ENCODE results near the gene IRF2. TPM values are rescaled to one million over a fixed set of nuclear protein-coding genes. Genes with fewer than 3 reads are reported as not detected.
"Not testable (repeated sequence)": the region's sequence is repeated elsewhere in the genome, so short reads cannot be mapped to it uniquely, and the experiment has no call there.

The IRF2 gene
- total RNA-seq, 1 donor from 2014 or later: 27.6 TPM

- Mint-ChIP-seq H3K4me3 (ENCODE audit: unreplicated experiment) (no peak overlapping the region), H3K27ac (ENCODE audit: unreplicated experiment) (peak overlapping the region; percentile 48)
Observed at GRCh38 chr4:184382189-184382846, 92.0 kb downstream of the IRF2 start.

GRCh38 chr4:184380707-184381106, 93.6 kb downstream of the IRF2 start:
- Mint-ChIP-seq H3K4me1 (ENCODE audit: unreplicated experiment) (peaks cover 33% of the 10 kb centered on the region), H3K27ac (ENCODE audit: unreplicated experiment) (no peak overlapping the region), H3K4me3 (ENCODE audit: unreplicated experiment) (no peak overlapping the region), H3K27me3 (ENCODE audit: unreplicated experiment) (peaks cover 5% of the 10 kb centered on the region), H3K9me3 (ENCODE audit: unreplicated experiment) (no peaks in the 10 kb centered on the region), H3K36me3 (ENCODE audit: low read depth, unreplicated experiment) (peaks cover 11% of the 10 kb centered on the region)
- DNase-seq (ENCODE audit: low spot score): no peak
- TF ChIP-seq, protein P1, sequence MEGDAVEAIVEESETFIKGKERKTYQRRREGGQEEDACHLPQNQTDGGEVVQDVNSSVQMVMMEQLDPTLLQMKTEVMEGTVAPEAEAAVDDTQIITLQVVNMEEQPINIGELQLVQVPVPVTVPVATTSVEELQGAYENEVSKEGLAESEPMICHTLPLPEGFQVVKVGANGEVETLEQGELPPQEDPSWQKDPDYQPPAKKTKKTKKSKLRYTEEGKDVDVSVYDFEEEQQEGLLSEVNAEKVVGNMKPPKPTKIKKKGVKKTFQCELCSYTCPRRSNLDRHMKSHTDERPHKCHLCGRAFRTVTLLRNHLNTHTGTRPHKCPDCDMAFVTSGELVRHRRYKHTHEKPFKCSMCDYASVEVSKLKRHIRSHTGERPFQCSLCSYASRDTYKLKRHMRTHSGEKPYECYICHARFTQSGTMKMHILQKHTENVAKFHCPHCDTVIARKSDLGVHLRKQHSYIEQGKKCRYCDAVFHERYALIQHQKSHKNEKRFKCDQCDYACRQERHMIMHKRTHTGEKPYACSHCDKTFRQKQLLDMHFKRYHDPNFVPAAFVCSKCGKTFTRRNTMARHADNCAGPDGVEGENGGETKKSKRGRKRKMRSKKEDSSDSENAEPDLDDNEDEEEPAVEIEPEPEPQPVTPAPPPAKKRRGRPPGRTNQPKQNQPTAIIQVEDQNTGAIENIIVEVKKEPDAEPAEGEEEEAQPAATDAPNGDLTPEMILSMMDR (IDR thresholded peaks at IDR 0.05; ENCODE audit: unreplicated experiment): no peak

More at GRCh38 chr4:184382189-184382846, 92.0 kb downstream of the IRF2 start:
- H3K27me3 Mint-ChIP-seq (ENCODE audit: unreplicated experiment): peaks cover 4% of the 10 kb centered on the region
- TF ChIP-seq, protein P1 (IDR thresholded peaks at IDR 0.05; ENCODE audit: unreplicated experiment): no peak
- no peaks in the 10 kb centered on the region for H3K9me3 Mint-ChIP-seq (ENCODE audit: unreplicated experiment)
- H3K36me3 Mint-ChIP-seq (ENCODE audit: low read depth, unreplicated experiment): peaks cover 18% of the 10 kb centered on the region
- H3K4me1 Mint-ChIP-seq (ENCODE audit: unreplicated experiment): peaks cover 50% of the 10 kb centered on the region
- DNase-seq (ENCODE audit: low spot score): no peak

DNA sequence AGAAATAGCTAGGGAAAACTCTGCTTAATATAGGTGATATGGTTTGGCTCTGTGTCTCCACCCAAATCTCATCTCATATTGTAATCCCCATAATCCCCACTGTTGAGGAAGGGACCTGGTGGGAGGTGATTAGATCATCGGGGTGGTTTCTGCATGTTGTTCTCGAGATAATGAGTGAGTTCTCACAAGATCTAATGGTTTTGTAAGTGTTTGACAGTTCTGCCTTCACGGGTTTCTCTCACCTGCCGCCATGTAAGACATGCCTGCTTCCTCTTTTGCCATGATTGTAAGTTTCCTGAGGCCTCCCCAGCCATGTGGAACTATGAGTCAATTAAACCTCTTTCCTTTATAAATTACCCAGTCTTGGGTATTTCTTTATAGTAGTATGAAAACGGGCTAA, 94.1 kb downstream of the IRF2 start:
- H3K4me1 Mint-ChIP-seq (ENCODE audit: unreplicated experiment): peaks cover 30% of the 10 kb centered on the region
- H3K9me3 Mint-ChIP-seq (ENCODE audit: unreplicated experiment); DNase-seq (ENCODE audit: low spot score); H3K36me3 Mint-ChIP-seq (ENCODE audit: low read depth, unreplicated experiment); H3K4me3 Mint-ChIP-seq (ENCODE audit: unreplicated experiment); H3K27ac Mint-ChIP-seq (ENCODE audit: unreplicated experiment); H3K27me3 Mint-ChIP-seq (ENCODE audit: unreplicated experiment): not testable (repeated sequence)

- Mint-ChIP-seq H3K4me1 (ENCODE audit: unreplicated experiment) (peaks cover 6% of the 10 kb centered on the region), H3K9me3 (ENCODE audit: unreplicated experiment) (no peaks in the 10 kb centered on the region), H3K27me3 (ENCODE audit: unreplicated experiment) (peaks cover 3% of the 10 kb centered on the region), H3K36me3 (ENCODE audit: low read depth, unreplicated experiment) (peaks cover 7% of the 10 kb centered on the region), H3K4me3 (ENCODE audit: unreplicated experiment) (no peak overlapping the region), H3K27ac (ENCODE audit: unreplicated experiment) (no peak overlapping the region)
- TF ChIP-seq, protein P1 (IDR thresholded peaks at IDR 0.05; ENCODE audit: unreplicated experiment): no peak
- no peak for DNase-seq (ENCODE audit: low spot score)
Observed at GRCh38 chr4:184376923-184377322, 97.4 kb downstream of the IRF2 start.

DNA sequence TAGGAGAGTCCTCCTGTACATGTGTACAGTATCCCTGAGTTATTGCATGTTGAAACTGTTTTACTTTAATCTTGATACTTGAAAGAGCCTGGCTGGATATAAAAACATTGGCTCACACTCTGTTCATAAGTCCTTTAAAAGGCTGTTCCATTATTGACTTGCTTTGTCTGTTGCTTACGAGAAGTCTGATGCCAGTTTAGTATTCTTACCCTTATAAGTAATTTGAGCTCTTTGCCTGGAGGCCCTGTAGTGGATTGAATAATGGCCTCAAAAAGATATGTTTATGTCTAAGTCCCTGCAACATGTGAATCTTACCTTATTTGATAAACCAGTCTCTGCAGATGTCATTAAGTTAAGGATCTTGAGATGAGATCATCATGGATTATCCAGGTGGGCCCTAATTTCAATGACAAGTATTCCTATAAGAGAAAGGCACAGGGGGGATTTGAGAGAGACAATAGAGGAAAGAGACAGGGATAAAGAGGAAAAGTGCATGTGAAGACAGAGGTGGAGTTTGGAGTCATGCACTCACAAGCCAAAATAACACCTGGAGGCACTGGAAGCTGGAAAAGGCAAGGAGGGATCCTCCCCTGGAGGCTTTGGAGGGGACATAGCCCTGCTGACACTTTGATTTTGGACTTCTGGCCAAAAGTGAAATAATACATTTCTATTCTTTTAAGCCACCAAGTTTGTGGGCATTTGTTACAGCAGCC, 98.1 kb downstream of the IRF2 start:
- Mint-ChIP-seq H3K4me3 (ENCODE audit: unreplicated experiment) (no peak overlapping the region), H3K36me3 (ENCODE audit: low read depth, unreplicated experiment) (peaks cover 7% of the 10 kb centered on the region), H3K27me3 (ENCODE audit: unreplicated experiment) (peaks cover 3% of the 10 kb centered on the region), H3K4me1 (ENCODE audit: unreplicated experiment) (peaks cover 1% of the 10 kb centered on the region), H3K9me3 (ENCODE audit: unreplicated experiment) (no peaks in the 10 kb centered on the region), H3K27ac (ENCODE audit: unreplicated experiment) (no peak overlapping the region)
- TF ChIP-seq, protein P1 (IDR thresholded peaks at IDR 0.05; ENCODE audit: unreplicated experiment): no peak
- no peak for DNase-seq (ENCODE audit: low spot score)

DNA sequence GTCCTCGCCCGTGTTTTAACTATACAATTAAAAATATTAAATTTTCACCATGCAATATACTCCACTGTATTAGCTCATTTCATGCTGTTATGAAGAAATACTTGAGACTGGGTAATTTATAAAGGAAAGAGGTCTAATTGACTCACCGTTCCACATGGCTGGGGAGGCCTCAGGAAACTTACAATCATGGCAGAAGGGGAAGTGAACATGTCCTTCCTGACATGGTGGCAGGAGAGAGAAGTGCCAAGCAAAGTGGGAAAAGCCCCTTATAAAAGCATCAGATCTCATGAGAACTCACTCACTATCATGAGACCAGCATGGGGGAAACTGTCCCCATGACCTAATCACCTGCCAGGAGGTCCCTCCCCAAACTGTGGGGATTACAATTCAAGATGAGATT, 98.7 kb downstream of the IRF2 start:
- not testable (repeated sequence) for H3K27ac Mint-ChIP-seq (ENCODE audit: unreplicated experiment); H3K36me3 Mint-ChIP-seq (ENCODE audit: low read depth, unreplicated experiment); H3K4me1 Mint-ChIP-seq (ENCODE audit: unreplicated experiment); H3K9me3 Mint-ChIP-seq (ENCODE audit: unreplicated experiment); DNase-seq (ENCODE audit: low spot score); H3K27me3 Mint-ChIP-seq (ENCODE audit: unreplicated experiment); H3K4me3 Mint-ChIP-seq (ENCODE audit: unreplicated experiment)
